ENCODE measurements around the gene C19orf85. TPM values are rescaled to one million over a fixed set of nuclear protein-coding genes. Genes with fewer than 3 reads are reported as not detected.

Gene C19orf85
- polyA plus RNA-seq, 2 of the 4 experiments (the other 2 are of a cell fraction): not detected

Other genes with a start within 250 kb of the C19orf85 start
- gene TMEM86B, start 236.0 kb downstream of the C19orf85 start, polyA plus RNA-seq (2011; rRNA removed): 1.6 TPM in 2 replicates
- gene TMEM86B, start 236.0 kb downstream of the C19orf85 start, polyA plus RNA-seq (2017; fragmentation: RNase III; extraction: RNeasy Plus Mini Kit Qiagen cat#74134 plus additional on column Dnase treatment): 2.8 to 3.4 TPM (median 3.2 TPM) in 3 replicates
- 42.9 and 44.6 TPM in 2 replicates for gene PPP6R1, start 205.7 kb downstream of the C19orf85 start, polyA plus RNA-seq (2011; rRNA removed)
- gene PPP6R1, start 205.7 kb downstream of the C19orf85 start, polyA plus RNA-seq (2017; fragmentation: RNase III; extraction: RNeasy Plus Mini Kit Qiagen cat#74134 plus additional on column Dnase treatment): 72.9 to 78.0 TPM (median 76.2 TPM) in 3 replicates
- gene HSPBP1, start 184.6 kb downstream of the C19orf85 start, polyA plus RNA-seq (2011; rRNA removed): 52.1 and 55.3 TPM in 2 replicates
- gene HSPBP1, start 184.6 kb downstream of the C19orf85 start, polyA plus RNA-seq (2017; fragmentation: RNase III; extraction: RNeasy Plus Mini Kit Qiagen cat#74134 plus additional on column Dnase treatment): 121 to 127 TPM (median 123 TPM) in 3 replicates
- gene BRSK1, start 180.8 kb downstream of the C19orf85 start, polyA plus RNA-seq (2011; rRNA removed): 5.5 and 6.6 TPM in 2 replicates
- 5.0 to 6.1 TPM (median 5.4 TPM) in 3 replicates for gene BRSK1, start 180.8 kb downstream of the C19orf85 start, polyA plus RNA-seq (2017; fragmentation: RNase III; extraction: RNeasy Plus Mini Kit Qiagen cat#74134 plus additional on column Dnase treatment)
- gene TMEM150B, start 139.4 kb downstream of the C19orf85 start, polyA plus RNA-seq (2011; rRNA removed): 0.39 and 0.52 TPM in 2 replicates
- gene TMEM150B, start 139.4 kb downstream of the C19orf85 start, polyA plus RNA-seq (2017; fragmentation: RNase III; extraction: RNeasy Plus Mini Kit Qiagen cat#74134 plus additional on column Dnase treatment): 0.26 to 0.45 TPM (median 0.26 TPM) in 3 replicates
- gene KMT5C, start 124.9 kb downstream of the C19orf85 start, polyA plus RNA-seq (2011; rRNA removed): 6.6 and 9.5 TPM in 2 replicates
- gene KMT5C, start 124.9 kb downstream of the C19orf85 start, polyA plus RNA-seq (2017; fragmentation: RNase III; extraction: RNeasy Plus Mini Kit Qiagen cat#74134 plus additional on column Dnase treatment): 11.8 to 17.2 TPM (median 15.2 TPM) in 3 replicates
- 0.78 and 0.82 TPM in 2 replicates for gene COX6B2, start 110.0 kb downstream of the C19orf85 start, polyA plus RNA-seq (2011; rRNA removed)
- gene COX6B2, start 110.0 kb downstream of the C19orf85 start, polyA plus RNA-seq (2017; fragmentation: RNase III; extraction: RNeasy Plus Mini Kit Qiagen cat#74134 plus additional on column Dnase treatment): 3.1 to 6.4 TPM (median 3.9 TPM) in 3 replicates
- gene GARIN5B, start 101.5 kb downstream of the C19orf85 start, polyA plus RNA-seq (2011; rRNA removed): not detected in 2 replicates
- gene GARIN5B, start 101.5 kb downstream of the C19orf85 start, polyA plus RNA-seq (2017; fragmentation: RNase III; extraction: RNeasy Plus Mini Kit Qiagen cat#74134 plus additional on column Dnase treatment): 0.05 TPM in 3 replicates
- 42.1 and 52.4 TPM in 2 replicates for gene IL11, start 94.3 kb downstream of the C19orf85 start, polyA plus RNA-seq (2011; rRNA removed)
- gene IL11, start 94.3 kb downstream of the C19orf85 start, polyA plus RNA-seq (2017; fragmentation: RNase III; extraction: RNeasy Plus Mini Kit Qiagen cat#74134 plus additional on column Dnase treatment): 91.7 to 115 TPM (median 100.0 TPM) in 3 replicates
- 0.58 and 1.1 TPM in 2 replicates for gene TMEM190, start 87.9 kb downstream of the C19orf85 start, polyA plus RNA-seq (2011; rRNA removed)
- gene TMEM190, start 87.9 kb downstream of the C19orf85 start, polyA plus RNA-seq (2017; fragmentation: RNase III; extraction: RNeasy Plus Mini Kit Qiagen cat#74134 plus additional on column Dnase treatment): 1.2 to 1.9 TPM (median 1.7 TPM) in 3 replicates
- 0.37 and 0.70 TPM in 2 replicates for gene TMEM238, start 80.5 kb downstream of the C19orf85 start, polyA plus RNA-seq (2011; rRNA removed)
- 2.5 to 3.6 TPM (median 2.7 TPM) in 3 replicates for gene TMEM238, start 80.5 kb downstream of the C19orf85 start, polyA plus RNA-seq (2017; fragmentation: RNase III; extraction: RNeasy Plus Mini Kit Qiagen cat#74134 plus additional on column Dnase treatment)
- gene RPL28, start 78.8 kb downstream of the C19orf85 start, polyA plus RNA-seq (2011; rRNA removed): 329 and 351 TPM in 2 replicates
- gene RPL28, start 78.8 kb downstream of the C19orf85 start, polyA plus RNA-seq (2017; fragmentation: RNase III; extraction: RNeasy Plus Mini Kit Qiagen cat#74134 plus additional on column Dnase treatment): 2,012 to 2,083 TPM (median 2,037 TPM) in 3 replicates
- gene UBE2S, start 57.0 kb downstream of the C19orf85 start, polyA plus RNA-seq (2011; rRNA removed): 139 and 153 TPM in 2 replicates
- gene UBE2S, start 57.0 kb downstream of the C19orf85 start, polyA plus RNA-seq (2017; fragmentation: RNase III; extraction: RNeasy Plus Mini Kit Qiagen cat#74134 plus additional on column Dnase treatment): 267 to 300 TPM (median 295 TPM) in 3 replicates
- gene SHISA7, start 21.5 kb downstream of the C19orf85 start, polyA plus RNA-seq (2011; rRNA removed): 0.03 TPM in 1 of 2 replicates, not detected in the other
- gene SHISA7, start 21.5 kb downstream of the C19orf85 start, polyA plus RNA-seq (2017; fragmentation: RNase III; extraction: RNeasy Plus Mini Kit Qiagen cat#74134 plus additional on column Dnase treatment): 0.01 TPM in 1 of 3 replicates, not detected in the others
- 45.3 and 51.5 TPM in 2 replicates for gene ISOC2, start 3.1 kb downstream of the C19orf85 start, polyA plus RNA-seq (2011; rRNA removed)
- 52.7 to 57.8 TPM (median 54.1 TPM) in 3 replicates for gene ISOC2, start 3.1 kb downstream of the C19orf85 start, polyA plus RNA-seq (2017; fragmentation: RNase III; extraction: RNeasy Plus Mini Kit Qiagen cat#74134 plus additional on column Dnase treatment)
- 0.32 and 0.48 TPM in 2 replicates for gene ZNF628, start 11.9 kb upstream of the C19orf85 start, polyA plus RNA-seq (2011; rRNA removed)
- 4.7 to 5.9 TPM (median 5.7 TPM) in 3 replicates for gene ZNF628, start 11.9 kb upstream of the C19orf85 start, polyA plus RNA-seq (2017; fragmentation: RNase III; extraction: RNeasy Plus Mini Kit Qiagen cat#74134 plus additional on column Dnase treatment)
- gene NAT14, start 20.4 kb upstream of the C19orf85 start, polyA plus RNA-seq (2011; rRNA removed): 16.8 and 21.0 TPM in 2 replicates
- gene NAT14, start 20.4 kb upstream of the C19orf85 start, polyA plus RNA-seq (2017; fragmentation: RNase III; extraction: RNeasy Plus Mini Kit Qiagen cat#74134 plus additional on column Dnase treatment): 46.5 to 57.4 TPM (median 50.3 TPM) in 3 replicates
- 0.19 and 0.22 TPM in 2 replicates for gene SSC5D, start 23.7 kb upstream of the C19orf85 start, polyA plus RNA-seq (2011; rRNA removed)
- gene SSC5D, start 23.7 kb upstream of the C19orf85 start, polyA plus RNA-seq (2017; fragmentation: RNase III; extraction: RNeasy Plus Mini Kit Qiagen cat#74134 plus additional on column Dnase treatment): 0.96 to 2.0 TPM (median 1.5 TPM) in 3 replicates
- 0.65 and 0.89 TPM in 2 replicates for gene SBK2, start 72.4 kb upstream of the C19orf85 start, polyA plus RNA-seq (2011; rRNA removed)
- 1.1 to 1.6 TPM (median 1.2 TPM) in 3 replicates for gene SBK2, start 72.4 kb upstream of the C19orf85 start, polyA plus RNA-seq (2017; fragmentation: RNase III; extraction: RNeasy Plus Mini Kit Qiagen cat#74134 plus additional on column Dnase treatment)
- gene SBK3, start 80.8 kb upstream of the C19orf85 start, polyA plus RNA-seq (2011; rRNA removed): 0.89 and 1.1 TPM in 2 replicates
- 0.92 to 1.2 TPM (median 1.1 TPM) in 3 replicates for gene SBK3, start 80.8 kb upstream of the C19orf85 start, polyA plus RNA-seq (2017; fragmentation: RNase III; extraction: RNeasy Plus Mini Kit Qiagen cat#74134 plus additional on column Dnase treatment)
- 4.2 and 6.5 TPM in 2 replicates for gene ZNF579, start 116.1 kb upstream of the C19orf85 start, polyA plus RNA-seq (2011; rRNA removed)
- gene ZNF579, start 116.1 kb upstream of the C19orf85 start, polyA plus RNA-seq (2017; fragmentation: RNase III; extraction: RNeasy Plus Mini Kit Qiagen cat#74134 plus additional on column Dnase treatment): 16.2 to 17.0 TPM (median 16.2 TPM) in 3 replicates
- 10.3 and 10.4 TPM in 2 replicates for gene FIZ1, start 134.8 kb upstream of the C19orf85 start, polyA plus RNA-seq (2011; rRNA removed)
- 15.7 to 18.0 TPM (median 16.9 TPM) in 3 replicates for gene FIZ1, start 134.8 kb upstream of the C19orf85 start, polyA plus RNA-seq (2017; fragmentation: RNase III; extraction: RNeasy Plus Mini Kit Qiagen cat#74134 plus additional on column Dnase treatment)
- gene ZNF524, start 135.5 kb upstream of the C19orf85 start, polyA plus RNA-seq (2011; rRNA removed): 5.0 and 6.4 TPM in 2 replicates
- 9.3 to 9.7 TPM (median 9.7 TPM) in 3 replicates for gene ZNF524, start 135.5 kb upstream of the C19orf85 start, polyA plus RNA-seq (2017; fragmentation: RNase III; extraction: RNeasy Plus Mini Kit Qiagen cat#74134 plus additional on column Dnase treatment)
- gene ZNF865, start 140.9 kb upstream of the C19orf85 start, polyA plus RNA-seq (2011; rRNA removed): 2.1 and 2.2 TPM in 2 replicates
- 7.1 to 7.9 TPM (median 7.8 TPM) in 3 replicates for gene ZNF865, start 140.9 kb upstream of the C19orf85 start, polyA plus RNA-seq (2017; fragmentation: RNase III; extraction: RNeasy Plus Mini Kit Qiagen cat#74134 plus additional on column Dnase treatment)
- gene ZNF784, start 159.8 kb upstream of the C19orf85 start, polyA plus RNA-seq (2011; rRNA removed): 3.5 and 4.1 TPM in 2 replicates
- gene ZNF784, start 159.8 kb upstream of the C19orf85 start, polyA plus RNA-seq (2017; fragmentation: RNase III; extraction: RNeasy Plus Mini Kit Qiagen cat#74134 plus additional on column Dnase treatment): 6.0 to 7.1 TPM (median 6.6 TPM) in 3 replicates
- 9.2 and 15.2 TPM in 2 replicates for gene ZNF580, start 176.3 kb upstream of the C19orf85 start, polyA plus RNA-seq (2011; rRNA removed)
- 40.5 to 57.0 TPM (median 52.8 TPM) in 3 replicates for gene ZNF580, start 176.3 kb upstream of the C19orf85 start, polyA plus RNA-seq (2017; fragmentation: RNase III; extraction: RNeasy Plus Mini Kit Qiagen cat#74134 plus additional on column Dnase treatment)
- 13.9 and 17.1 TPM in 2 replicates for gene ZNF581, start 178.9 kb upstream of the C19orf85 start, polyA plus RNA-seq (2011; rRNA removed)
- gene ZNF581, start 178.9 kb upstream of the C19orf85 start, polyA plus RNA-seq (2017; fragmentation: RNase III; extraction: RNeasy Plus Mini Kit Qiagen cat#74134 plus additional on column Dnase treatment): 24.3 to 25.6 TPM (median 24.9 TPM) in 3 replicates
- gene CCDC106, start 183.5 kb upstream of the C19orf85 start, polyA plus RNA-seq (2011; rRNA removed): 5.2 and 5.5 TPM in 2 replicates
- gene CCDC106, start 183.5 kb upstream of the C19orf85 start, polyA plus RNA-seq (2017; fragmentation: RNase III; extraction: RNeasy Plus Mini Kit Qiagen cat#74134 plus additional on column Dnase treatment): 15.7 to 17.6 TPM (median 17.4 TPM) in 3 replicates
- gene U2AF2, start 190.3 kb upstream of the C19orf85 start, polyA plus RNA-seq (2011; rRNA removed): 147 and 157 TPM in 2 replicates
- gene U2AF2, start 190.3 kb upstream of the C19orf85 start, polyA plus RNA-seq (2017; fragmentation: RNase III; extraction: RNeasy Plus Mini Kit Qiagen cat#74134 plus additional on column Dnase treatment): 280 to 302 TPM (median 293 TPM) in 3 replicates
- gene EPN1, start 210.5 kb upstream of the C19orf85 start, polyA plus RNA-seq (2011; rRNA removed): 28.0 and 43.7 TPM in 2 replicates
- 129 to 139 TPM (median 139 TPM) in 3 replicates for gene EPN1, start 210.5 kb upstream of the C19orf85 start, polyA plus RNA-seq (2017; fragmentation: RNase III; extraction: RNeasy Plus Mini Kit Qiagen cat#74134 plus additional on column Dnase treatment)